Inflammatory macrophage (primary cell): ENCODE data around the gene EVX1.
A peak's percentile ranks its signal among the peaks of the same experiment; 100 is the strongest.

ENCODE experiments used
- DNase-seq, 2 donors: peaks; one replicate each; pipeline ENCODE4 v3.0.0-alpha.2; 2020 to 2022

Gene EVX1

GRCh38 chr7:27205325-27206280, 37.0 kb upstream of the EVX1 start:
- no peak for DNase-seq

DNA sequence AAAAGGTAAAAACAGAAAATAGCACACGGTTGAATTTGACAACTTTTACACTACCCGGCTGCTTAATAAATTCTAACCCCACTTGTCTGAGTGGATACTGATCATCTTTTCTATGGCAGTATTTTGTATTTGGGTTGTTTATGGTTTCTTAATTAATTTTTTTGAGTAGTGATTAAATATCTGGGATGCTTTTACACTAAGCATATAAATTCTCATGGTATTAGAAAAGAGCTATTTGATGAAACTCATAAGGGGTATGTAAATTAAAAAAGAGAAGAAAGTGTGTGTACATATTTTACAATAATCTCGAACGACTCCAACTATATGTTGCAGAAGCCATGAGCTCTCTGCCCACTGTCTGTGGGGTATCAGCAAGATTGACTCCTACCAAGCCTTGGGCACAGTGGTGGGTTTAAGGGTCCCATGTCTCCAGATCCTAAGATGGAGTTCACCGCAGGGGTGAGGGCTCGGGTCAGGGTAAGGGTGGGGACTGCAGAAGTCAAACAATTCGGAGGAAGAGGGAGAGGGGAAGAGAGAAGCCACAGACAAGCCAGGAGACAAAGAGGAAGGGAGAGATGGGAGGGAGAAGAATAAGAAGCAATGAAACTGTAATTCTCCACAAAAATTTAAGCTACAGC, 35.1 kb upstream of the EVX1 start:
- DNase-seq = no peak

- DNase-seq = no peak
Measured at GRCh38 chr7:27208998-27209397, 33.6 kb upstream of the EVX1 start.

DNA sequence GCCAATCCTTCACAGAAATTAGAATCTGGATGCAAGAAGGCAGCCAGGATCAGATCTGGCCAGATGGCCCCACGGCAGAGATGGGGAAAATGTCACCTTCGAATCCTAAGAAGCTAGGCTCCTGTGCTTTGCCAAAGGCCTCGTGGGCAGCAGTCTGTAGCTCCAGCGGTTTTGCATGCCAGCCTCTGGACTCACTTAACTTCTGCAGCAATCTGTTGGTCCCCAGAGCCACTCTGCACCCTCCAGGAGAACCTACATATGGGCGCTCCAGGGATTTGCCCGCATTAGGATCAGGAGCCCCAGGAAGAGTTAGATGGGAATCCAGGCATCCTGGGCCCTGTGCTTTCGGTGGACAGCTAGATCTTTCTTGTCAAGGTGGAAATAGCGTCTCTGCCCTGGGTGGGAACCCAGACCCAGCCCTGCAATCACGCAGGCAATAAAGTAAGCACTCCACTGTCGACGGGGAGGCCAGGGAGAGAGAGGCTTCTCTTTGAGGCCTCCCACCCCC, 32.6 kb upstream of the EVX1 start:
- no peak for DNase-seq

- DNase-seq = peak in 1 of 2 donors; percentile 59
Measured at GRCh38 chr7:27210441-27211083, 32.0 kb upstream of the EVX1 start.

- DNase-seq = no peak
Measured at GRCh38 chr7:27211084-27211446, 31.5 kb upstream of the EVX1 start.

DNA sequence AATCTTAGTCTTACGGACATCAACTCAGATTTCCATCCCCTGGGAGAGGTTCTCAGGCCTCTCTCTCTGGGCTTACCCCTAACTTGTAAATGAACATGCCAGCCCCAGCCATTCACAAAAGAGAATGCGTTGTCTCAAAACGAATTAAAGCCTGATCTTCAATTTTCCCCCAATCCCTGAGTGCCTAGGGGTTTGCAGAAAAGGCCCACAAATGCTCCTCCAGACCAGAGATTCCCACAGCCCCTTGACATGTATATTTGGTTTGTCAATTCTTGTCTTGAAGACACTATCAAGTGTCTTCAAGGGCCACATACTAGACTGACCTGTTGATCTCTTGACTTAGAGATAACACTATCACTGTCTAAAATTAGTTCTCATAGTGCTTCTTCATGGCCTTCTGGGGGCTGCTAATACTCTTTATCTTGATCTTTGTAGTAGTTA, 30.8 kb upstream of the EVX1 start:
- no peak for DNase-seq

- no peak for DNase-seq
Measured at GRCh38 chr7:27212497-27213432, 29.8 kb upstream of the EVX1 start.

DNA sequence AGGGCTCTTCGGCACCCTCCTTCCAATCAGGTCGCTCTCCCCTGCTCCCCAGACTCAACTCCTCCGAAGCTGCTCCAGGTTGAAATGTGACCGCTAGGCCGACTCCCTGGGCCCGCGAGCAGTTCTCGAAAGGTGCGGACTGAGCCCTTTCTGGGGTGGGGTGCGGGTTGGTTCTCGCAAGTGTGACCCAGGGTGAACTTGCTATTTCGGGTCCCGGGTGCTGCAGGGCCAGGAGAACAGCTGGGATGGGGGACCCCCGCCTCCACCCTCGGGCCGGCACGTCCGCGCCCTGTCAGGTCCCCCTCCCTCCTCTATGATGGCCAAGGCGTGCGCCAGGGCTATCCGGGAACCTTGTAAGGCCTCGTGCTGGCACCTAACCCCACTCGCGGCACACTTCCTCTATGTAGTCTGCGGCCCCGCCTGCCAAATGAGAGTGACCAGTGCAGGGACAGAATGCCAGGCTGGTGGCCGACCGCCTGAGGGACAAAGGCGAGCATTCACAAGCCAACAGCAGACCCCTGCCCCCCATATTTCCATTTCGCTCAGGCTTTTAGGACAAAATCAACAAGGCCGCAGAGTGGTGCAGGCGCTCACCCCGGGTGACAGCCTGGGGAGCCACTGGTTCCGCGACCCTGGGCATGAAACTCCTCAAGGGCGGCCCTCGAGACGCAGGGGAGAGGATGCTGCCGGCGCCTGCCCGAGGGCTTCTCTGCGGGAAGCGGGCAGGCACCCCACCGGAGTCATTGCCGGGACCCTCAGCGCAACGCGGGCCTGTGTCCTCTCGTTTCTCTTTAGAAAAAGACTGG, 29.0 kb upstream of the EVX1 start:
- DNase-seq = no peak

GRCh38 chr7:27214239-27214950, 28.2 kb upstream of the EVX1 start:
- no peak for DNase-seq

- no peak for DNase-seq
Measured at GRCh38 chr7:27215356-27215755, 27.2 kb upstream of the EVX1 start.

DNA sequence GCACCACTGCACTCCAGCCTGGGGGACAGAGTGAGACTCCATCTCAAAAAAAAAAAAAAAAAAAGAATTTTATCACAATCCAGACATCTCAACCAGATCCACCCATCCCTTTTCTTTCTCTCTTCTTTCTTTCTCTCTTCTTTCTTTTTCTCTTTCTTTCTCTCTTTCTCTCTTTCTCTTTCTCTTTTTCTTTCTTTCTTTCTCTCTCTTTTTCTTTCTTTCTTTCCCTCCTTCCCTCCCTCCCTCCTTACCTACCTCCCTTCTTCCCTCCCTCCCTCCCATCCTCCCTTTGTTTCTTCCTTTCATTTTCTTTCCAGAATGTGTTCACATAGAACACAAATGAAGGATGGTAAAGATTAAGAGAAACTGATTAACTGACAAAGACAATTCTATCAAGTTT, 24.7 kb upstream of the EVX1 start:
- no peak for DNase-seq

DNA sequence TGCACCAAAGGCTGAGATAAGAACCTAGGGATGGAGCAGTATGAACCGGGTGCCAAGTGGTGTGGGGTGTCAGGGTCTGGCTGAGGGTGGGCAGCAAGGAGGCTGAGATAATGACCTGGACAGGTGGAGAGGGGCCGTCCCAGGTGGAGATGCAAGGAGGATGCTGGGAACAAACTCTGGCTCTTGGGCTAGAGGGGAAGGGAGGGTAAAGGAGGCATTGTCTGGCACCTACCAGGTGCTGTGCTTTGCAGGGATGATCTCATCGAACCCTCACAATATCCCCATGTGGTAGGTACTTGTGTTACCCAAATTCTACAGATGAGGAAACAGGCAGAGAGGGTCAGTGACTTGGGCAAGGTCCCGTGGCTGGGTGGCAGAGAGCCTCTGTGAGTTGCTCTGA, 22.8 kb upstream of the EVX1 start:
- DNase-seq = no peak

GRCh38 chr7:27220440-27220955, 22.1 kb upstream of the EVX1 start:
- DNase-seq = no peak

DNA sequence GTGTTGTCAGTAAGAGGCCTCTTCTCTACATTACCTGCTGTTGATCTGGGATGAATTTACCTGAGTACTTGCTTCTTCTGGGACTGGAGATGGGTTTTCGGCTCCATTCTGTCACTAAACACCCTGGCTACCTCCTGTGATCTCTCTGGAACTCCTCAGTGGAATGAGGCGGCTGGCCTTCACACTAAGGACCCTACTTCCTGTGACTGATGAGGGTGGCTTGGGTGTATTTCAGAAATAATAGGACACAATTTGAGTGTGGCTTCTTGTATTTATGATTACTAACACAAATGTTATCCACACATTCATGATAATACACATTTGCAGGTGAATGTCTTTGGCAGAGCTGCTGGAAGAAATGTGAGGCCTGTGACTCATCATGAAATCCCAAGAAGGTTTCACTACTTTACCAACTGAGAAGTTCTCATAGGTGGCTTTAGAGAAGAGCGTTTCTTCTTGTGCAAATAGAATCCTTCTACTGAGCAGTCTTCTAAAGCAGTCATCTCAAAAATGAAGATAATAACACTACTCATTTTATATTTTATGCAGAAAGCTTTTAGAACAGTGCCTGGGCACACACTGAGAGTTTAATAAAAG, 21.3 kb upstream of the EVX1 start:
- DNase-seq = no peak

GRCh38 chr7:27223941-27224575, 18.5 kb upstream of the EVX1 start:
- DNase-seq = no peak

GRCh38 chr7:27224983-27225934, 17.3 kb upstream of the EVX1 start:
- DNase-seq = no peak

DNA sequence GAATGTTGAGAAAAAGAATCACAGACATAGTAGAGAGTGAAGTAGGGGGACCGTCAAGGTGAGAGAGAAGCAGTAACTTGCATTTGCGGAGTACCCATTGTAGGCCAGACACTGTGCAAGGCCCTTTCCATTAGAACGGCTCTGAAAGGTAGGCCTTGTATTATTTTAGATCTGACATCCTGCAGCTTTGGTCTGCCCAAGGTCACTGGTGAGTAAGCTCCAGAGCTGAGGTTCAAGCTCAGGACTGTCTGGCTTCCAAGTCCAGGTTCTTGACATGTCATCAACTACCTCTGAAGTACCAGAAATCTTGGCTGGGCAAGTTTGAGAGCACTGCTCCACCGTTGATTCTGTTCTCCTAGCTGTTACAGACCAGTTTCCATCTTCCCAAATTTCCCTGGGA, 13.2 kb upstream of the EVX1 start:
- no peak for DNase-seq
